NT2/D1 (cell line): ENCODE results near the gene OTULIN.

ENCODE experiments used
- SUZ12 ChIP-seq: IDR thresholded peaks from 2 replicates; pipeline ENCODE4 v1.6.1; 2011; ENCODE audit not compliant: insufficient read length, insufficient read depth; ENCODE audit errors: extremely low read depth
- YY1 ChIP-seq: IDR thresholded peaks from 2 replicates; pipeline ENCODE4 v1.6.1; 2011; ENCODE audit not compliant: insufficient read length, insufficient read depth
- ZNF274 ChIP-seq: IDR thresholded peaks from 2 replicates; pipeline ENCODE4 v1.6.1; 2011; ENCODE audit warnings: mild to moderate bottlenecking, low read depth, low read length

DNA sequence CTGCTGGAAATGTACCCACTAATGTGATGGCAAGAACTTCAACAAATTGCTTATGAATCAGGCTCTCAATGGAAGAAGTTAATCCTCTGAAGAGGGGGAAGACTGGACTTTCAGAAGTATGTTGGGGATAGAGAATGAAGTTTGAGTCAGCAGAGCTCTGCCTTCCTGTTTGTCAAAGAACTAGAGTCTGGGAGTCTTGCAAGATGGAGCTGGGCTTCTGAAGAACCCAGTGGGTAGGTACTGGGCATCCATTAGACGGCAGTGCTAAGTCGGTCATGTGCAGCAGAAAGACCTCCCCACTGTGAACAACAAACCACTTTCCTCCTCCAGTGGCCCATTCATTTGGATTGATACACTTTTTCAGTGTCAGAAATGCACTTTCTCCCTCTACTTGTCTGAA lies 34.6 kb downstream of the OTULIN start:
- TF ChIP-seq SUZ12 (no peak), ZNF274 (no peak), YY1 (no peak)
